Measurements from ENCODE around the gene UBE2L3.

UBE2L3 gene

DNA sequence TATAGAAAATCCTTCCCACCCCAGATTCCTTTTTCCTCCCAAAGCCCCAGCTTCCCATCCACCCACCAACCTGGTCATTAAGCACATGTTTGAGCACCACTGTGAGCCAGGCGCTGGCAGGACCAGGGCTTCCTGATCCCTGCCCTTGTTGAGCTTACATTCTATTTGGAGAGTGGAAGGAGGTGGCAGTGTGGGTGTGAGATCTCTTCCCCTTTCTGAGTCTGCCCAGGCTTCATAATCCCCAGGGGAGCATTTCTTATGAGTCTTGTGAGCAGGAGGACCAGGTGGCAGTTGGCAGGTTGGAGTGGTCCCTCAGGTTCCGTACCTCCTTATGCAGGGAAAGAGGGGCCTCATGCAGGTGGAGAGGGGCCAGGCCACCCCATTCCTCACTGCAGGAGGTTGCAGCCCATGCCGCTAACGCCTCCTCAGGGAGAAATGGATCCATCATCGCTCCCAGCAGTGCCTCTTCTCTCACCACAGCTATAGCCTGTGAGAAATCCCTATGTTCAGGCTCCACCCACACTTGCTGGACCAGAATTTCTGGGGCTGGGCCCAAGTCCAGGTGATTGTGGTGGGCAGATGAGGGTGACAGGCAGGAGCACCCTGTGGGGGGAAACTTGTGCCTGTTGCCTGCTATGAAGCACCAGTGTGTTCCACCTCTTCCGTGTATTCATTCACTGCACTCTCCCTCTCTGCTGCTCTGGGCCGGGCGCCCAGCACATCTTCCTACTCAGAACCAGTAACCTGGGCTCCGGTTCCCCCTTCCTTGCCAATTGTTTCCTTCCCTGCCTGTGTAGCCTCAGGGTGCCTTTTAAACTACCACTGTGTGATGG lies 23.5 kb downstream of the UBE2L3 start:
- no peak overlapping the region for H3K4me2 ChIP-seq (ENCODE audit: low read length)
- H3K27ac ChIP-seq = no peak overlapping the region
- H3K27me3 ChIP-seq (ENCODE audit: control insufficient read depth, insufficient read depth, low read length) = no peaks in the 10 kb centered on the region
- TF ChIP-seq, protein P1, sequence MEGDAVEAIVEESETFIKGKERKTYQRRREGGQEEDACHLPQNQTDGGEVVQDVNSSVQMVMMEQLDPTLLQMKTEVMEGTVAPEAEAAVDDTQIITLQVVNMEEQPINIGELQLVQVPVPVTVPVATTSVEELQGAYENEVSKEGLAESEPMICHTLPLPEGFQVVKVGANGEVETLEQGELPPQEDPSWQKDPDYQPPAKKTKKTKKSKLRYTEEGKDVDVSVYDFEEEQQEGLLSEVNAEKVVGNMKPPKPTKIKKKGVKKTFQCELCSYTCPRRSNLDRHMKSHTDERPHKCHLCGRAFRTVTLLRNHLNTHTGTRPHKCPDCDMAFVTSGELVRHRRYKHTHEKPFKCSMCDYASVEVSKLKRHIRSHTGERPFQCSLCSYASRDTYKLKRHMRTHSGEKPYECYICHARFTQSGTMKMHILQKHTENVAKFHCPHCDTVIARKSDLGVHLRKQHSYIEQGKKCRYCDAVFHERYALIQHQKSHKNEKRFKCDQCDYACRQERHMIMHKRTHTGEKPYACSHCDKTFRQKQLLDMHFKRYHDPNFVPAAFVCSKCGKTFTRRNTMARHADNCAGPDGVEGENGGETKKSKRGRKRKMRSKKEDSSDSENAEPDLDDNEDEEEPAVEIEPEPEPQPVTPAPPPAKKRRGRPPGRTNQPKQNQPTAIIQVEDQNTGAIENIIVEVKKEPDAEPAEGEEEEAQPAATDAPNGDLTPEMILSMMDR (IDR thresholded peaks at IDR 0.05) = no peak
- H3K79me2 ChIP-seq = peaks cover 35% of the 10 kb centered on the region
- no peak overlapping the region for H2AFZ ChIP-seq
- no peaks in the 10 kb centered on the region for H3K9me3 ChIP-seq (ENCODE audit: control insufficient read depth, low read length)
- H3K4me1 ChIP-seq = no peaks in the 10 kb centered on the region
- no peak overlapping the region for H3K4me3 ChIP-seq (ENCODE audit: low read depth, low read length)
- no peak overlapping the region for H3K9ac ChIP-seq
- H3K36me3 ChIP-seq (ENCODE audit: control insufficient read depth, insufficient read depth, low read length) = no peaks in the 10 kb centered on the region

GRCh38 chr22:21591695-21592094 lies 24.2 kb downstream of the UBE2L3 start:
- Histone ChIP-seq H3K4me1 (no peaks in the 10 kb centered on the region), H3K79me2 (peaks cover 40% of the 10 kb centered on the region), H3K36me3 (ENCODE audit: control insufficient read depth, insufficient read depth, low read length) (no peaks in the 10 kb centered on the region), H3K9me3 (ENCODE audit: control insufficient read depth, low read length) (no peaks in the 10 kb centered on the region), H2AFZ (no peak overlapping the region), H3K27ac (no peak overlapping the region), H3K4me2 (ENCODE audit: low read length) (no peak overlapping the region), H3K4me3 (ENCODE audit: low read depth, low read length) (no peak overlapping the region), H3K9ac (no peak overlapping the region), H3K27me3 (ENCODE audit: control insufficient read depth, insufficient read depth, low read length) (no peaks in the 10 kb centered on the region)
- TF ChIP-seq, protein P1 (IDR thresholded peaks at IDR 0.05) = no peak

DNA sequence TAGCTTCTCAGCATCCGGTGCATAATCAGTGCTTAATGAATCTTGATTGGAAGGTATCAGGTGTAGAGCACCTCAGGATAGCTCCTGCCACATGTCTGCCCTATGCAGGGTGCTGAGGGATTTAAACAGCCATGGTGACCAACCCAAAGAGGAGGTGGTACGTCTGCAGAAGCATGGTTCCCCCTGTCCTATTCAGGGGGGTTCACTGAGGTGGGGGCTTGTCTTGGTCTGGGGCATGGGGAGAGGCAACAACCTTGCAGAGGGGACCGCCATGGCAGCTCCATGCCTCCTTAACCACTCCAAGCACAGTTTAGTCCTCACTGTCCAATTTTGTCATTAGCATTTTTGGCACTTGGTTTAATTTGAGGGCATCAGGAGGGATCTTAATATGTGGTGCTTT lies 24.9 kb downstream of the UBE2L3 start:
- Histone ChIP-seq H2AFZ (no peak overlapping the region), H3K4me2 (ENCODE audit: low read length) (no peak overlapping the region), H3K9ac (no peak overlapping the region), H3K4me3 (ENCODE audit: low read depth, low read length) (no peak overlapping the region), H3K27me3 (ENCODE audit: control insufficient read depth, insufficient read depth, low read length) (no peaks in the 10 kb centered on the region), H3K27ac (no peak overlapping the region), H3K9me3 (ENCODE audit: control insufficient read depth, low read length) (no peaks in the 10 kb centered on the region), H3K4me1 (no peaks in the 10 kb centered on the region), H3K36me3 (ENCODE audit: control insufficient read depth, insufficient read depth, low read length) (no peaks in the 10 kb centered on the region), H3K79me2 (peaks cover 38% of the 10 kb centered on the region)
- TF ChIP-seq, protein P1 (IDR thresholded peaks at IDR 0.05) = no peak

DNA sequence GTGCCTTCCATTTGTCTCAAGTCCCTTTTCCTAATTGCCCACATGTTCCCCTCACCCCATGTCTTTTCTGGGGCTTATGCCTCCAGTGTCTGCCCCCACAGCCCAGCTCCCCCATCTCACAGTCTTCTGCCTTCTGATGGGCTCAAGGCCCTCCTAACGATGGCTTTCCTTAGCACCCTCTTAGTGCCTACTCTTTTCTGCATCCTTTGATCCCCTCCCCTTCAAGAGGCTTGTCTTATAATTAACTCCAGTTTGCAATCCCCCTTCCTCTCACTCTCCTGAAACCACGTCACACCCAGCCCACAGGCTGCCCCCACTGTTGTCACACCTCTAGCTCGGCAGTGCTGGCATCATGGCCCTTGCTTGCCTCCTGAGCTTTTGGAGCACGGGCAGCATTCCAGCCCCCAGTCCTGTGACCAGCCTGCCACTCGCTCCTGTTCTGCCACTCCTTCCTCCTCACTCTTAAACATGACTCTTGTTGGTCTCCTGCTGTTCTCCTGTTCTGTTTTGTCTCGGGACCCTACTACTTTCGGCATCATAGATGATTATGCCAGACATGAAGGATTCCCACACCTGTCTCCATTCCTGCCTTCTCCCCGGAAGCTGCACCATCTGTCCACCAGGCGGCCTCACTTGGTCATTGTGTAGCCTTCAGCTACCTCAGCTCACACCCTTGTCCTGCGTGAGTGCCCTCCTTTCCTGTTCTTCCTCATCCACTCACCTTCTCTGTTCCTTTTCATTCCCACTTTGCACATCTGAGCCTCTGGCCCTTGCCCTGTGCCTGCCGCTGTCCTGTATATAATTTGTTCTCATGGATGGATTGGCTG lies 26.1 kb downstream of the UBE2L3 start:
- Histone ChIP-seq H3K4me1 (no peaks in the 10 kb centered on the region), H3K9ac (no peak overlapping the region), H3K79me2 (peaks cover 32% of the 10 kb centered on the region), H3K27ac (no peak overlapping the region), H3K36me3 (ENCODE audit: control insufficient read depth, insufficient read depth, low read length) (no peaks in the 10 kb centered on the region), H3K9me3 (ENCODE audit: control insufficient read depth, low read length) (no peaks in the 10 kb centered on the region), H2AFZ (no peak overlapping the region), H3K4me2 (ENCODE audit: low read length) (no peak overlapping the region), H3K4me3 (ENCODE audit: low read depth, low read length) (no peak overlapping the region), H3K27me3 (ENCODE audit: control insufficient read depth, insufficient read depth, low read length) (no peaks in the 10 kb centered on the region)
- TF ChIP-seq, protein P1 (IDR thresholded peaks at IDR 0.05) = peak; percentile 23
